ENCODE measurements around the gene SPOCK1.

DNA sequence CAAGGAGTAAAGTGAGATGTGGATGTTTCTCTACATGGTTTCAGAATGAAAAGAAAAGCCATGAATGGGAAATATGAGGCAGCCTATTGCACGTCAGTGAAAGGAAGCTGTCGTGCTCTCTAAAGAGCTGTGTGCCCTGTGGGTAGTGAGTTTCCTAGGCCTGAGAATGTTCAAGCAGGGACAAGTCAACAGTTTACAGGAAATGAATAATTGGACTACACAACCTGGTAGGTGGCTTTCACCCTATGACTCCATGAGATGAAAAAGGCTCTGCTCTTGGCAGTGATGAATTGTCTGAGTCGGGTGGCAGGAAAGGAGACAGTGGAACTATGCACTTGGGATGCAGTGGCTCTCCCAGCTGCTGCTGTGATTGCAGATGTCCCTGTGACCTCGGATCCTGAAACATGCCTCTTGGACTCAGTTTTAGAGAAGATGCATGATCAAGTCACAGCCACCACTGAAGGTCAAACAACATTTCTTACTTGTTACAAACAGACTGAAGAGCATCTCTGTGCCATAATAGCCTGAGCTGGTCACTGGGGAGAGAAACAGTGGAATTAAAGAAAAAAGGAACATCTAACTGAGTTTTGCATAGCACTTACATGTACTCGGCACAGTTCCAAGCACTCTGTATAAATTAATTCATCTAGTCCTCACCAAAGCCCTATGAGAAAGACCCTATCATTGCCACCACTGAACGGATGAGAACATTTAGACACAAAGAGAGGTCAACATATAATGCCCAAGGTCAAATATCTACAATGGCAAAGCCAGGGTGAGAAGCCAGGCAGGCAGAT lies 293.7 kb downstream of the SPOCK1 start:
- TF ChIP-seq, protein P1, sequence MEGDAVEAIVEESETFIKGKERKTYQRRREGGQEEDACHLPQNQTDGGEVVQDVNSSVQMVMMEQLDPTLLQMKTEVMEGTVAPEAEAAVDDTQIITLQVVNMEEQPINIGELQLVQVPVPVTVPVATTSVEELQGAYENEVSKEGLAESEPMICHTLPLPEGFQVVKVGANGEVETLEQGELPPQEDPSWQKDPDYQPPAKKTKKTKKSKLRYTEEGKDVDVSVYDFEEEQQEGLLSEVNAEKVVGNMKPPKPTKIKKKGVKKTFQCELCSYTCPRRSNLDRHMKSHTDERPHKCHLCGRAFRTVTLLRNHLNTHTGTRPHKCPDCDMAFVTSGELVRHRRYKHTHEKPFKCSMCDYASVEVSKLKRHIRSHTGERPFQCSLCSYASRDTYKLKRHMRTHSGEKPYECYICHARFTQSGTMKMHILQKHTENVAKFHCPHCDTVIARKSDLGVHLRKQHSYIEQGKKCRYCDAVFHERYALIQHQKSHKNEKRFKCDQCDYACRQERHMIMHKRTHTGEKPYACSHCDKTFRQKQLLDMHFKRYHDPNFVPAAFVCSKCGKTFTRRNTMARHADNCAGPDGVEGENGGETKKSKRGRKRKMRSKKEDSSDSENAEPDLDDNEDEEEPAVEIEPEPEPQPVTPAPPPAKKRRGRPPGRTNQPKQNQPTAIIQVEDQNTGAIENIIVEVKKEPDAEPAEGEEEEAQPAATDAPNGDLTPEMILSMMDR (IDR thresholded peaks at IDR 0.05): no peak
- no peak for TF ChIP-seq POLR2AphosphoS5 (IDR thresholded peaks at IDR 0.05)
